Trophoblast cell (in vitro differentiated cells and primary cell): Measurements from ENCODE around the gene VSTM2B.

ENCODE experiments used
- DNase-seq, 2 donors: peaks; one replicate each; pipeline ENCODE4 v3.0.0-alpha.2; 2016
- H2AFZ ChIP-seq: 2 replicates; pipeline ENCODE4 v1.6.1; 2013; ENCODE audit warnings: low read length, moderate library complexity, mild to moderate bottlenecking; ENCODE audit not compliant: insufficient read depth, poor library complexity
- H2AK5ac ChIP-seq: 2 replicates; pipeline ENCODE4 v1.6.1; 2013; ENCODE audit warnings: mild to moderate bottlenecking, low read length
- H2BK120ac ChIP-seq: 2 replicates; pipeline ENCODE4 v1.6.1; 2013; ENCODE audit warnings: low read length, mild to moderate bottlenecking, moderate library complexity; ENCODE audit not compliant: insufficient read depth, poor library complexity
- H2BK12ac ChIP-seq: 2 replicates; pipeline ENCODE4 v1.6.1; 2013; ENCODE audit warnings: mild to moderate bottlenecking, low read length, moderate library complexity
- H2BK5ac ChIP-seq: 2 replicates; pipeline ENCODE4 v1.6.1; 2013; ENCODE audit warnings: low read length, low read depth, moderate library complexity, mild to moderate bottlenecking; ENCODE audit not compliant: poor library complexity
- H3K14ac ChIP-seq: 2 replicates; pipeline ENCODE4 v1.6.1; 2013; ENCODE audit warnings: mild to moderate bottlenecking, low read length
- H3K18ac ChIP-seq: 2 replicates; pipeline ENCODE4 v1.6.1; 2013; ENCODE audit warnings: mild to moderate bottlenecking, low read length
- H3K23ac ChIP-seq: 2 replicates; pipeline ENCODE4 v1.6.1; 2013; ENCODE audit warnings: low read length
- H3K27ac ChIP-seq: 2 replicates; pipeline ENCODE4 v1.5.1; 2013; ENCODE audit warnings: low read depth, mild to moderate bottlenecking, inconsistent platforms, low read length, moderate library complexity
- H3K27me3 ChIP-seq: 2 replicates; pipeline ENCODE4 v1.6.1; 2013; ENCODE audit warnings: inconsistent platforms, mild to moderate bottlenecking, low read length, moderate library complexity; ENCODE audit not compliant: insufficient read depth
- H3K36me3 ChIP-seq, 2 experiments: 1 replicate in 1 of 2; 2 replicates in 1 of 2; pipeline ENCODE4 v1.6.1; 2013; ENCODE audit warnings: low read length in 2 of 2, mild to moderate bottlenecking in 2 of 2, moderate library complexity in 1 of 2; ENCODE audit not compliant: insufficient read depth in 2 of 2, control insufficient read depth in 1 of 2
- H3K4ac ChIP-seq: 2 replicates; pipeline ENCODE4 v1.6.1; 2013; ENCODE audit warnings: low read depth, mild to moderate bottlenecking, low read length, moderate library complexity
- H3K4me1 ChIP-seq, 2 experiments: 1 replicate in 1 of 2; 2 replicates in 1 of 2; pipeline ENCODE4 v1.6.1; 2013; ENCODE audit warnings: low read length in 2 of 2, mild to moderate bottlenecking in 2 of 2, moderate library complexity in 1 of 2; ENCODE audit not compliant: insufficient read depth in 2 of 2, control insufficient read depth in 1 of 2
- H3K4me2 ChIP-seq: 2 replicates; pipeline ENCODE4 v1.6.1; 2013; ENCODE audit warnings: inconsistent platforms, mild to moderate bottlenecking, low read length, moderate library complexity
- H3K4me3 ChIP-seq: 2 replicates; pipeline ENCODE4 v1.5.1; 2013; ENCODE audit warnings: mild to moderate bottlenecking, low read depth, low read length, inconsistent platforms
- H3K79me1 ChIP-seq: one replicate; pipeline ENCODE4 v1.6.1; 2013; ENCODE audit warnings: low read length
- H3K79me2 ChIP-seq: 2 replicates; pipeline ENCODE4 v1.6.1; 2013; ENCODE audit warnings: low read length, mild to moderate bottlenecking; ENCODE audit not compliant: control insufficient read depth, insufficient read depth, poor library complexity
- H3K9ac ChIP-seq: 2 replicates; pipeline ENCODE4 v1.6.1; 2013; ENCODE audit warnings: mild to moderate bottlenecking, low read length
- H3K9me3 ChIP-seq: 2 replicates; pipeline ENCODE4 v1.6.1; 2013; ENCODE audit warnings: low read depth, mild to moderate bottlenecking, control low read depth, inconsistent platforms, low read length; ENCODE audit not compliant: insufficient read depth
- H4K12ac ChIP-seq: 2 replicates; pipeline ENCODE4 v1.6.1; 2013; ENCODE audit warnings: low read depth, mild to moderate bottlenecking, low read length, moderate library complexity
- H4K8ac ChIP-seq: 2 replicates; pipeline ENCODE4 v1.6.1; 2013; ENCODE audit warnings: low read depth, mild to moderate bottlenecking, low read length, moderate library complexity
- H4K91ac ChIP-seq: one replicate; pipeline ENCODE4 v1.6.1; 2013; ENCODE audit warnings: low read depth, mild to moderate bottlenecking, low read length, moderate library complexity
- WGBS: extraction: QIAGEN DNeasy Blood & Tissue Kit; methylation state at CpG from one replicate; pipeline ENCODE4 v1.1.7; 2013; ENCODE audit warnings: missing lambda C conversion rate; ENCODE audit not compliant: insufficient read length, insufficient coverage; ENCODE audit errors: extremely low coverage; 5-methylcytosine and 5-hydroxymethylcytosine counted together

Gene VSTM2B

DNA sequence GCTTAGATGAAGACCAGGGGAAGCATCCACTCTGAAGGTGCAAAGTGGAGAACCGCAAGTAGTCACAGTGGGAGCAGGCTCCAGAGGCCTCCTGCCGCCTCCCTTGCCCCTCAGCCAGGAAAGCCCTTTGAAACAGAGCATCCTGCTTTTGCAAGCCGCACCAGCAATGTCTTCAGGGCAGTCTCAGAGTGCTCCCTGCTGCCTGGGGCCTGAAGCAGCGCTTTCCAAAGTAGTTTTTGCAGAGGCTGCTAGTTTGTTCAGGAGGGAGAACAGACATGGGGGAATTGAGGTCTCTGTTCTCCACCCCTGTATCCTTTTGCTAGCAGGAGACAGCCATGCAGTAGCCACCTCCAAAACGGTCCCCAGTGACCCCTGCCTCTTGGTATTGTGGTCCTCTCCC is 64.5 kb downstream of the VSTM2B start:
- Histone ChIP-seq H3K27me3 (no peaks in the 10 kb centered on the region), H3K27ac (no peak overlapping the region), H3K14ac (no peak overlapping the region), H3K79me2 (no peaks in the 10 kb centered on the region), H2BK12ac (no peak overlapping the region), H2AFZ (no peak overlapping the region), H3K9me3 (peaks cover 2% of the 10 kb centered on the region), H3K4ac (no peak overlapping the region), H4K12ac (no peak overlapping the region), H4K8ac (no peak overlapping the region), H3K4me1 (peaks cover 3 to 4% of the 10 kb centered on the region in 2 experiments), H3K79me1 (no peaks in the 10 kb centered on the region), H3K36me3 (no peaks in the 10 kb centered on the region), H2AK5ac (no peak overlapping the region), H3K18ac (no peak overlapping the region), H2BK5ac (no peak overlapping the region), H2BK120ac (no peak overlapping the region), H3K4me3 (no peak overlapping the region), H3K9ac (no peak overlapping the region), H3K4me2 (no peak overlapping the region), H4K91ac (no peak overlapping the region), H3K23ac (no peak overlapping the region)
- WGBS: no CpG with 5 or more reads among the region's 5 CpGs
- no peak for DNase-seq

DNA sequence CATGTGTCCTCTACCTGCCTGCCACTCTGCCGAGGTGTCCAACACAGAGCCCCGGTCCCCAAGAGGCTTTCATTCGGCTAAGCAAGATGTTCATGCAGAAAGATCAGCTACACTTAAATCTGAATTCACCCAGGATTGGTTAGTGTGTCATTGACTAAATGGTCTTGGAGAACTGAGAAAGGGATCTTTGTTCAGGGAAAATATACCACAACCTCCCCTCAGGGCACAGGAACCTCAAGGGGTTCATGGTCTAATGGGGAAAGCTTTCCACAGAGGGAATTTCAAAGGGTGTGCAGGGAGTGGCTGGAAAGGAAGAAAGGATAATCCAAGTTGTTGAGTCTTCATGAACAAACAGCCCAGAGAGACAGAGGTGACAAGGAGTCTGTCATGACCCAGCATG is 65.9 kb downstream of the VSTM2B start:
- Histone ChIP-seq H3K79me2 (no peaks in the 10 kb centered on the region), H2BK5ac (no peak overlapping the region), H3K4me2 (no peak overlapping the region), H3K27ac (no peak overlapping the region), H3K18ac (no peak overlapping the region), H2AFZ (no peak overlapping the region), H3K36me3 (no peaks in the 10 kb centered on the region), H3K27me3 (no peaks in the 10 kb centered on the region), H4K12ac (no peak overlapping the region), H3K23ac (no peak overlapping the region), H4K91ac (no peak overlapping the region), H3K4me1 (peaks cover 3 to 4% of the 10 kb centered on the region in 2 experiments), H3K9ac (no peak overlapping the region), H2BK120ac (no peak overlapping the region), H3K14ac (no peak overlapping the region), H4K8ac (no peak overlapping the region), H2AK5ac (no peak overlapping the region), H3K4me3 (peak overlapping the region; percentile 11), H2BK12ac (no peak overlapping the region), H3K79me1 (no peaks in the 10 kb centered on the region), H3K4ac (no peak overlapping the region), H3K9me3 (peaks cover 2% of the 10 kb centered on the region)
- WGBS: no CpG with 5 or more reads among the region's 3 CpGs
- no peak for DNase-seq

DNA sequence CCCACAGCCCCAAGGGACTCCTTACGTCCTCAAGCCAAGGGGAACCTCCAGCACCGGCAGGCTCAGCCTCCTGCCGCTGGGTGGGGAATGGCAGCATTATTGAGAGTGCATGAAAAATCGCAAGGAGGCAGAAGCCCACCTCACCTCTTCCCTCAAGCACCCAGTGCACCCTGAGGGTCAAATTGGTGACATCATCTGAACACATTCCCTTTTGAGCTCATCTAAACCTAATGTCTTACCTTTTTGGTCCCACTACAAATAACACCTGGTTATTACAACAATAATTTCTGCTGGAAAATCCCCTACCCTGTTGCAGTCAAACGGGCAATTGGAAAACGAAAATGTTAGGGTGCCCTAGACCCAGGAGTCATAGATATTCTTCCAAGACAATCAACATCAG is 68.1 kb downstream of the VSTM2B start:
- Histone ChIP-seq H3K14ac (no peak overlapping the region), H3K79me2 (no peaks in the 10 kb centered on the region), H2BK12ac (no peak overlapping the region), H2AK5ac (no peak overlapping the region), H3K18ac (no peak overlapping the region), H3K9ac (no peak overlapping the region), H3K79me1 (no peaks in the 10 kb centered on the region), H4K8ac (no peak overlapping the region), H3K4me3 (no peak overlapping the region), H3K4me2 (no peak overlapping the region), H2BK5ac (no peak overlapping the region), H3K4ac (no peak overlapping the region), H4K12ac (no peak overlapping the region), H4K91ac (no peak overlapping the region), H3K27ac (no peak overlapping the region), H2AFZ (no peak overlapping the region), H3K27me3 (no peaks in the 10 kb centered on the region), H3K23ac (no peak overlapping the region), H3K4me1 (no peaks in the 10 kb centered on the region), H3K36me3 (no peaks in the 10 kb centered on the region), H2BK120ac (no peak overlapping the region), H3K9me3 (peaks cover 2% of the 10 kb centered on the region)
- no CpG with 5 or more reads among the region's 6 CpGs for WGBS
- DNase-seq: no peak

DNA sequence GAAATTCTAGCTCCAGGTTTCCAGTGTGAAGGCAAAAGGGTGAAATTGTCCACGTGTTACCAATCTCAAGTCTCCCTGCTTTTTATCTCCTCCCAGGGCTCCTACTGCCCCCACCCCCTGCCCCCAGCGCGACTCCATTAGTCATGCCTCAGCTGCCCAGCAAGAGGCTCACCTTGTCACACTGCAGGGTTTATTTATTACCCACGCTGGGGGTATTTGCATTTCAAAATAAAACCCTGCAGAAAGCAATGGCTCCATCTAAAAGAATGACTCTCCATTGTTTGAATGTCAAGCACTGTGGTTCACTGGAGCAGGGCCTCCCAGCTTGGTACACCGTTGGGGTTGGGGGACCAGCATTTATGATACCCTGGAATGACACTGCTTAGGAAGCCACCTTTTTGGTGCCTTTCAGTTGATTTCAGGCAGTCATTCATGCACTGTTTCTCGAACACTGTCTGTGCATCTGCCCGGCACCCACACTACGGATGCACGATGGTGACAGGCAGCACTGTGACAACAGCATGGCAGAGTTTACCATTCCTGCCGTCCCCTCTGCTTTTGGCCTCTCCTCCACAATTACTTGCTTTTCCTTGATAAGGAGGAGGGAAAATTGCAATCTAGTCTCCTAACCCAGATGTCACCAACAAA is 70.4 kb downstream of the VSTM2B start:
- Histone ChIP-seq H2BK12ac (no peak overlapping the region), H4K91ac (no peak overlapping the region), H3K4me3 (no peak overlapping the region), H3K36me3 (no peaks in the 10 kb centered on the region), H3K79me2 (no peaks in the 10 kb centered on the region), H3K4me2 (no peak overlapping the region), H3K27me3 (no peaks in the 10 kb centered on the region), H3K18ac (no peak overlapping the region), H3K4me1 (no peaks in the 10 kb centered on the region), H2BK120ac (no peak overlapping the region), H4K12ac (no peak overlapping the region), H3K79me1 (no peaks in the 10 kb centered on the region), H3K4ac (no peak overlapping the region), H3K14ac (no peak overlapping the region), H2AFZ (no peak overlapping the region), H3K27ac (no peak overlapping the region), H4K8ac (no peak overlapping the region), H2AK5ac (no peak overlapping the region), H3K9ac (no peak overlapping the region), H3K23ac (no peak overlapping the region), H3K9me3 (peaks cover 2% of the 10 kb centered on the region), H2BK5ac (no peak overlapping the region)
- WGBS: no CpG with 5 or more reads among the region's 10 CpGs
- no peak for DNase-seq
